Lower leg skin (tissue), 3 donors: ENCODE data around the gene CYB5R4.
A peak's percentile ranks its signal among the peaks of the same experiment; 100 is the strongest.

Source experiments
- POLR2A ChIP-seq, 2 donors: fragments of 450-650 bp; IDR thresholded peaks; one replicate each; pipeline ENCODE4 v1.6.1; 2016 to 2017; ENCODE audit warnings: antibody characterized with exemption in 2 of 2, mild to moderate bottlenecking in 1 of 2, moderate library complexity in 1 of 2
- TF ChIP-seq, protein P1 (sequence below), 3 donors: fragments of 450-650 bp; IDR thresholded peaks; one replicate each; pipeline ENCODE4 v1.5.1; 2016; ENCODE audit warnings: antibody characterized with exemption in 3 of 3, mild to moderate bottlenecking in 3 of 3, moderate library complexity in 2 of 3

DNA sequence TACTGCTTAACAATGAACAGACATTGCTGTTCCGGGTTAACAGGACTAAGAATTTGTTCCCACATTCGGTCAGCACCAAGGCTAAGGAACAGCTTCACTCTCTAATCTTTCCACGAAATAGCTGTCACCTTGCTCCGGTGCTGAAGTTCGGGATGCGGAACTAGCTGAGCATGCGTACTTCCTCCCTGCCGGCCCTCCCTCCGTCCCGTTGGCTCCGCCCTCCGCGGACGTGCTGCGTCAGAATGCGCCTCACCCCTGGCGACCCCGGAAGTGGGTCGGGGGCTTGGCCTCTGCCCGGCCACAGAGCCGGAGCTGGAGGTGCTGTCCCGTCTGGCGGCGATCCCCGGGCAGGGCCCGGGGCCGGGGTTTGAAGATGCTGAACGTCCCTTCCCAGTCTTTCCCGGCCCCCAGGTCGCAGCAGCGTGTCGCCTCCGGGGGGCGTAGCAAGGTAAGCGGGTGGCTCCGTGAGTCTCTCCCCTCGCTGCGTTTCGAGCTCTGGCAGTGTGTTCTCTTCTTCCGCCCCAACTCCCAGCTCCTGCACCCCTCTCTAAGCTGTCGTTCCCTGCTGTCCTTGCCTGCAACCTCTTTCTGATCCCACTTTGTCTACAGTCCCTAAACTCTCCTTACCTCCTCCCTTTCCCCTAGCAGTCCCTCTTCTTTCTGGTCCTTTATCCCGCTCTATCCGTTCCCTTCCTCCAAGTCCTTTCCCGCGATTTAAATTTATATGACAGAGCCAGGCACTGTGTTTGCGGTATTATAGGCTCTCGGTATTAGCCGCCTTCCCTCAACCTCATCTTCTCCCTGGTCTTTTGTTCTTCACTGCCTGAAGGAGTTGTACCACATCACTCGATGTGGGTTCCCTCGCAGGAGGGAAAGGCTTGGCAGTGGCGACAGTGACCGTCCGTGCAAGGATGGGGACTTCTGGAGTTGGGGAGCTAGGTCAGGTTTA, at the start of gene CYB5R4:
- TF ChIP-seq, protein P1, sequence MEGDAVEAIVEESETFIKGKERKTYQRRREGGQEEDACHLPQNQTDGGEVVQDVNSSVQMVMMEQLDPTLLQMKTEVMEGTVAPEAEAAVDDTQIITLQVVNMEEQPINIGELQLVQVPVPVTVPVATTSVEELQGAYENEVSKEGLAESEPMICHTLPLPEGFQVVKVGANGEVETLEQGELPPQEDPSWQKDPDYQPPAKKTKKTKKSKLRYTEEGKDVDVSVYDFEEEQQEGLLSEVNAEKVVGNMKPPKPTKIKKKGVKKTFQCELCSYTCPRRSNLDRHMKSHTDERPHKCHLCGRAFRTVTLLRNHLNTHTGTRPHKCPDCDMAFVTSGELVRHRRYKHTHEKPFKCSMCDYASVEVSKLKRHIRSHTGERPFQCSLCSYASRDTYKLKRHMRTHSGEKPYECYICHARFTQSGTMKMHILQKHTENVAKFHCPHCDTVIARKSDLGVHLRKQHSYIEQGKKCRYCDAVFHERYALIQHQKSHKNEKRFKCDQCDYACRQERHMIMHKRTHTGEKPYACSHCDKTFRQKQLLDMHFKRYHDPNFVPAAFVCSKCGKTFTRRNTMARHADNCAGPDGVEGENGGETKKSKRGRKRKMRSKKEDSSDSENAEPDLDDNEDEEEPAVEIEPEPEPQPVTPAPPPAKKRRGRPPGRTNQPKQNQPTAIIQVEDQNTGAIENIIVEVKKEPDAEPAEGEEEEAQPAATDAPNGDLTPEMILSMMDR (IDR thresholded peaks at IDR 0.05), result no peak
- peak in 1 of 2 donors; percentile 36 for TF ChIP-seq POLR2A (IDR thresholded peaks at IDR 0.05)
